ENCODE measurements around the gene LTK.

- TF ChIP-seq TAF1 (IDR thresholded peaks at IDR 0.05; ENCODE audit: low read depth), result no peak
- TF ChIP-seq CREB1 (IDR thresholded peaks at IDR 0.05; ENCODE audit: low read depth), result no peak
- TF ChIP-seq REST (IDR thresholded peaks at IDR 0.05; ENCODE audit: low read depth), result no peak
- TF ChIP-seq RAD21 (IDR thresholded peaks at IDR 0.05; ENCODE audit: low read depth), result no peak
- no peak for TF ChIP-seq CEBPB (IDR thresholded peaks at IDR 0.05)
- TF ChIP-seq FOXM1 (IDR thresholded peaks at IDR 0.05; ENCODE audit: borderline replicate concordance, low read depth), result no peak
- no peak for TF ChIP-seq ZBTB7A (IDR thresholded peaks at IDR 0.05; ENCODE audit: low read depth)
- no peak for TF ChIP-seq NFIC (IDR thresholded peaks at IDR 0.05)
- no peak for TF ChIP-seq USF1 (IDR thresholded peaks at IDR 0.05)
- no peak for TF ChIP-seq EP300 (IDR thresholded peaks at IDR 0.05; ENCODE audit: borderline replicate concordance)
- TF ChIP-seq TCF12 (IDR thresholded peaks at IDR 0.05; ENCODE audit: low read depth), result no peak
These were observed 46.9 kb upstream of the LTK start for GRCh38 chr15:41560572-41560874.

All from Ishikawa (cell line).